K562 (cell line): ENCODE results near the gene ERF. TPM values are rescaled to one million over a fixed set of nuclear protein-coding genes. Genes with fewer than 3 reads are reported as not detected.

ENCODE experiments used
- RFX5 ChIP-seq: IDR thresholded peaks from 2 replicates; pipeline ENCODE4 v1.6.1; 2011; ENCODE audit warnings: low read depth, mild to moderate bottlenecking, improper control_type of control experiment, low read length
- polyA plus RNA-seq, 8 experiments: library from polyadenylated mRNA; depleted of rRNA in 4 of 8; stranded (reverse) in 5 of 8; unstranded in 3 of 8; fragments of >200 nt; fragmentation: Nextera tagmentation in 2 of 8; fragmentation: Illumina TruSeq in 1 of 8; extraction: Ambion mirVana in 2 of 8; extraction: Trizol in 1 of 8; gene quantifications; 2 replicates each; pipeline versions ENCODE4 v1.2.1 to v1.2.3, GENCODE V29; 2011 to 2014; ENCODE audit warnings: inconsistent platforms in 1 of 8, missing spikeins in 1 of 8
- total RNA-seq, 7 experiments: library from RNA; depleted of rRNA in 6 of 7; stranded (reverse); fragments of >200 nt in 6 of 7; fragmentation: Illumina TruSeq in 2 of 7; extraction: Trizol in 2 of 7; gene quantifications; 2 replicates each; pipeline versions ENCODE4 v1.2.1 to v1.2.3, GENCODE V29; 2011 to 2021; ENCODE audit warnings: low replicate concordance in 1 of 7
- TF ChIP-seq, protein P1 (sequence below): fragments of 200-600 bp; sonication (generic); IDR thresholded peaks from one replicate; pipeline ENCODE4 v1.6.1; 2012; ENCODE audit warnings: mild to moderate bottlenecking, low read depth, low read length, inconsistent platforms

ERF gene
- total and polyA plus RNA-seq, 9 of the 15 experiments (the other 6 are each of a cell fraction or from before 2014, with no cell fraction given): 0.03 to 75.4 (median 27.0) TPM

DNA sequence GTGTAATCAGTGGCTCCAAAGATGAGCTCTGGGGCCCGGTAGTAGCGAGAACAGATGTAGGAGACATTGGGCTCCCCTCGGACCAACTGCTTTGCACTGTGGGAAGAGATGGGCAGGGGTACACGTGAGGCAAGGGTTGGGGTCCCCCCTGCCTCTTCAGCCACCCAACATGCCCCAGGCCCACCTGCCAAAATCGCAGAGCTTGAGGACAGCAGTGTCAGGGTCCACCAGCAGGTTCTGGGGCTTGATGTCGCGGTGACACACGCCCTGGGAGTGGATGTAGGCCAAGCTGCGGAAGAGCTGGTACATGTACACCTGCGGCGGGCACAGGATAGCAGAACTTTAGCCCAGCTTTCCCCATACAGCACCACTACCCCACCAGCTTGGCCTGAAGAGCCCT lies 20.6 kb downstream of the ERF start (continued):
- TF ChIP-seq, protein P1, sequence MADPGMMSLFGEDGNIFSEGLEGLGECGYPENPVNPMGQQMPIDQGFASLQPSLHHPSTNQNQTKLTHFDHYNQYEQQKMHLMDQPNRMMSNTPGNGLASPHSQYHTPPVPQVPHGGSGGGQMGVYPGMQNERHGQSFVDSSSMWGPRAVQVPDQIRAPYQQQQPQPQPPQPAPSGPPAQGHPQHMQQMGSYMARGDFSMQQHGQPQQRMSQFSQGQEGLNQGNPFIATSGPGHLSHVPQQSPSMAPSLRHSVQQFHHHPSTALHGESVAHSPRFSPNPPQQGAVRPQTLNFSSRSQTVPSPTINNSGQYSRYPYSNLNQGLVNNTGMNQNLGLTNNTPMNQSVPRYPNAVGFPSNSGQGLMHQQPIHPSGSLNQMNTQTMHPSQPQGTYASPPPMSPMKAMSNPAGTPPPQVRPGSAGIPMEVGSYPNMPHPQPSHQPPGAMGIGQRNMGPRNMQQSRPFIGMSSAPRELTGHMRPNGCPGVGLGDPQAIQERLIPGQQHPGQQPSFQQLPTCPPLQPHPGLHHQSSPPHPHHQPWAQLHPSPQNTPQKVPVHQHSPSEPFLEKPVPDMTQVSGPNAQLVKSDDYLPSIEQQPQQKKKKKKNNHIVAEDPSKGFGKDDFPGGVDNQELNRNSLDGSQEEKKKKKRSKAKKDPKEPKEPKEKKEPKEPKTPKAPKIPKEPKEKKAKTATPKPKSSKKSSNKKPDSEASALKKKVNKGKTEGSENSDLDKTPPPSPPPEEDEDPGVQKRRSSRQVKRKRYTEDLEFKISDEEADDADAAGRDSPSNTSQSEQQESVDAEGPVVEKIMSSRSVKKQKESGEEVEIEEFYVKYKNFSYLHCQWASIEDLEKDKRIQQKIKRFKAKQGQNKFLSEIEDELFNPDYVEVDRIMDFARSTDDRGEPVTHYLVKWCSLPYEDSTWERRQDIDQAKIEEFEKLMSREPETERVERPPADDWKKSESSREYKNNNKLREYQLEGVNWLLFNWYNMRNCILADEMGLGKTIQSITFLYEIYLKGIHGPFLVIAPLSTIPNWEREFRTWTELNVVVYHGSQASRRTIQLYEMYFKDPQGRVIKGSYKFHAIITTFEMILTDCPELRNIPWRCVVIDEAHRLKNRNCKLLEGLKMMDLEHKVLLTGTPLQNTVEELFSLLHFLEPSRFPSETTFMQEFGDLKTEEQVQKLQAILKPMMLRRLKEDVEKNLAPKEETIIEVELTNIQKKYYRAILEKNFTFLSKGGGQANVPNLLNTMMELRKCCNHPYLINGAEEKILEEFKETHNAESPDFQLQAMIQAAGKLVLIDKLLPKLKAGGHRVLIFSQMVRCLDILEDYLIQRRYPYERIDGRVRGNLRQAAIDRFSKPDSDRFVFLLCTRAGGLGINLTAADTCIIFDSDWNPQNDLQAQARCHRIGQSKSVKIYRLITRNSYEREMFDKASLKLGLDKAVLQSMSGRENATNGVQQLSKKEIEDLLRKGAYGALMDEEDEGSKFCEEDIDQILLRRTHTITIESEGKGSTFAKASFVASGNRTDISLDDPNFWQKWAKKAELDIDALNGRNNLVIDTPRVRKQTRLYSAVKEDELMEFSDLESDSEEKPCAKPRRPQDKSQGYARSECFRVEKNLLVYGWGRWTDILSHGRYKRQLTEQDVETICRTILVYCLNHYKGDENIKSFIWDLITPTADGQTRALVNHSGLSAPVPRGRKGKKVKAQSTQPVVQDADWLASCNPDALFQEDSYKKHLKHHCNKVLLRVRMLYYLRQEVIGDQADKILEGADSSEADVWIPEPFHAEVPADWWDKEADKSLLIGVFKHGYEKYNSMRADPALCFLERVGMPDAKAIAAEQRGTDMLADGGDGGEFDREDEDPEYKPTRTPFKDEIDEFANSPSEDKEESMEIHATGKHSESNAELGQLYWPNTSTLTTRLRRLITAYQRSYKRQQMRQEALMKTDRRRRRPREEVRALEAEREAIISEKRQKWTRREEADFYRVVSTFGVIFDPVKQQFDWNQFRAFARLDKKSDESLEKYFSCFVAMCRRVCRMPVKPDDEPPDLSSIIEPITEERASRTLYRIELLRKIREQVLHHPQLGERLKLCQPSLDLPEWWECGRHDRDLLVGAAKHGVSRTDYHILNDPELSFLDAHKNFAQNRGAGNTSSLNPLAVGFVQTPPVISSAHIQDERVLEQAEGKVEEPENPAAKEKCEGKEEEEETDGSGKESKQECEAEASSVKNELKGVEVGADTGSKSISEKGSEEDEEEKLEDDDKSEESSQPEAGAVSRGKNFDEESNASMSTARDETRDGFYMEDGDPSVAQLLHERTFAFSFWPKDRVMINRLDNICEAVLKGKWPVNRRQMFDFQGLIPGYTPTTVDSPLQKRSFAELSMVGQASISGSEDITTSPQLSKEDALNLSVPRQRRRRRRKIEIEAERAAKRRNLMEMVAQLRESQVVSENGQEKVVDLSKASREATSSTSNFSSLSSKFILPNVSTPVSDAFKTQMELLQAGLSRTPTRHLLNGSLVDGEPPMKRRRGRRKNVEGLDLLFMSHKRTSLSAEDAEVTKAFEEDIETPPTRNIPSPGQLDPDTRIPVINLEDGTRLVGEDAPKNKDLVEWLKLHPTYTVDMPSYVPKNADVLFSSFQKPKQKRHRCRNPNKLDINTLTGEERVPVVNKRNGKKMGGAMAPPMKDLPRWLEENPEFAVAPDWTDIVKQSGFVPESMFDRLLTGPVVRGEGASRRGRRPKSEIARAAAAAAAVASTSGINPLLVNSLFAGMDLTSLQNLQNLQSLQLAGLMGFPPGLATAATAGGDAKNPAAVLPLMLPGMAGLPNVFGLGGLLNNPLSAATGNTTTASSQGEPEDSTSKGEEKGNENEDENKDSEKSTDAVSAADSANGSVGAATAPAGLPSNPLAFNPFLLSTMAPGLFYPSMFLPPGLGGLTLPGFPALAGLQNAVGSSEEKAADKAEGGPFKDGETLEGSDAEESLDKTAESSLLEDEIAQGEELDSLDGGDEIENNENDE: no peak
- no peak for TF ChIP-seq RFX5
